Activated CD4-positive, alpha-beta T cell treated with anti-CD3 and anti-CD28 coated beads for 36 hours (primary cell): ENCODE measurements around the gene NGB. TPM values are rescaled to one million over a fixed set of nuclear protein-coding genes. Genes with fewer than 3 reads are reported as not detected.
A peak's percentile ranks its signal among the peaks of the same experiment; 100 is the strongest.

Source experiments
- ATAC-seq: fragments of 200-7000 bp; cut with Tn5 transposase; one replicate; pipeline ENCODE4 v1.10.0; 2021; ENCODE audit warnings: mild to moderate bottlenecking, moderate library complexity
- CTCF ChIA-PET: fragments of 350-600 bp; sonication (Branson Sonifier 250); formaldehyde crosslinking; loops from one replicate; lab custom pipeline; 2021; ENCODE audit warnings: antibody characterized with exemption; lab: Charles Lee
- POLR2A ChIA-PET: fragments of 350-600 bp; sonication (Branson Sonifier 250); formaldehyde crosslinking; loops from one replicate; lab custom pipeline; 2021; ENCODE audit warnings: antibody characterized with exemption, inconsistent platforms; lab: Charles Lee
- DNase-seq: peaks from one replicate; pipeline ENCODE4 v3.0.0-alpha.2; 2020
- H3K27ac Mint-ChIP-seq: one replicate; pipeline ENCODE4 v1.8.0; 2021; ENCODE audit warnings: mixed read lengths
- H3K27me3 Mint-ChIP-seq: one replicate; pipeline ENCODE4 v1.8.0; 2021; ENCODE audit warnings: mixed read lengths
- H3K36me3 Mint-ChIP-seq: one replicate; pipeline ENCODE4 v1.8.0; 2021; ENCODE audit warnings: low read depth, mixed read lengths
- H3K4me1 Mint-ChIP-seq: one replicate; pipeline ENCODE4 v1.8.0; 2021; ENCODE audit warnings: mixed read lengths
- H3K4me3 Mint-ChIP-seq: one replicate; pipeline ENCODE4 v1.8.0; 2021; ENCODE audit warnings: mild to moderate bottlenecking, moderate library complexity, mixed read lengths
- H3K9me3 Mint-ChIP-seq: one replicate; pipeline ENCODE4 v1.8.0; 2021; ENCODE audit warnings: low read depth, mixed read lengths
- intact Hi-C, 2 experiments: fragments of 100-400 bp; cut with DNase I in 1 of 2; cut with micrococcal nuclease in 1 of 2; formaldehyde crosslinking; loops; one replicate each; pipeline versions ENCODE4 v1.14.2 to v1.15.1; 2022 to 2024; cut with DNase I, micrococcal nuclease
- total RNA-seq, 2 experiments: library from RNA; stranded (reverse); gene quantifications; one replicate each; pipeline ENCODE4 v1.2.3, GENCODE V29; 2021

NGB gene
- total RNA-seq, 2 experiments from 2014 or later = not detected

GRCh38 chr14:77311217-77311616, 40.2 kb upstream of the NGB start:
- ChIA-PET POLR2A (no interaction called here), CTCF (interaction anchor here (7.1 kb wide), 1 partner anchor 11 kb away, joined by 176 read pairs; no protein-coding TSS in a partner anchor)
- Mint-ChIP-seq H3K27me3 (no peaks in the 10 kb centered on the region), H3K36me3 (no peaks in the 10 kb centered on the region), H3K4me3 (no peak overlapping the region), H3K9me3 (no peaks in the 10 kb centered on the region), H3K4me1 (no peaks in the 10 kb centered on the region), H3K27ac (no peak overlapping the region)
- DNase-seq (no peak), ATAC-seq (no peak)
- intact Hi-C loops = no loop called here

DNA sequence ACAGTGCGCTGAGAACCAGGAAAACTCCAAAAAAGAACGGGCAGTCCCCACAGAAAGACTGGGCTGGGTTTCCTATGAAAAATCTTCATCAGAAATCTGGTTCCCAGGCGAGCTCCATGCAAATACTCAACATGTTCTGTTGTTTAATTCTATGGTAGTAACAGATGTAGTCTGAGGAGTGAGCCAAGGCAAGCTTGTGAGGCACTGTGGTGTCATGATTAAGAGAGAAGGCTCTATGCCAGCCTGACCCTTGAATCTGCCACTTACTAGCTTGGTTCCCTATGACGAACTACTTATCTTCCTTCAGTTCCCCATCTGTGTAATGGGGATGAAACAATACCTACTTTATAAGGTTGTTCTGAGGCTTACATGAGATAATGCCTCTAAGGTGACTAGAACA, 39.0 kb upstream of the NGB start:
- ChIA-PET POLR2A (interaction anchor here (0.5 kb wide), 1 partner anchor 12 kb away, joined by 8 read pairs; no protein-coding TSS in a partner anchor), CTCF (interaction anchor here (1.7 to 2.0 kb wide), 2 partner anchors 11 to 20 kb away, joined by 5 read pairs; no protein-coding TSS in a partner anchor)
- ATAC-seq (no peak), DNase-seq (no peak)
- Mint-ChIP-seq H3K27me3 (no peaks in the 10 kb centered on the region), H3K9me3 (no peaks in the 10 kb centered on the region), H3K4me3 (no peak overlapping the region), H3K36me3 (no peaks in the 10 kb centered on the region), H3K27ac (no peak overlapping the region), H3K4me1 (no peaks in the 10 kb centered on the region)
- intact Hi-C loops = no loop called here

GRCh38 chr14:77309131-77309530, 38.1 kb upstream of the NGB start:
- CTCF ChIA-PET = interaction anchor here (1.7 to 2.0 kb wide), 2 partner anchors 11 to 19 kb away, joined by 5 read pairs; no protein-coding TSS in a partner anchor
- H3K27me3 Mint-ChIP-seq = no peaks in the 10 kb centered on the region

GRCh38 chr14:77306851-77307496, 36.0 kb upstream of the NGB start:
- Mint-ChIP-seq H3K27ac (no peak overlapping the region), H3K36me3 (peaks cover 3% of the 10 kb centered on the region), H3K4me1 (peaks cover 24% of the 10 kb centered on the region), H3K4me3 (no peak overlapping the region), H3K27me3 (no peaks in the 10 kb centered on the region), H3K9me3 (no peaks in the 10 kb centered on the region)
- intact Hi-C loops = loop anchor here in 1 of 2 experiments (10.0 kb wide), 1 partner anchor 342 kb away; no protein-coding TSS in a partner anchor
- no peak for DNase-seq
- ChIA-PET POLR2A (interaction anchor here (0.6 kb wide), 1 partner anchor 212 kb away, joined by 3 read pairs; no protein-coding TSS in a partner anchor), CTCF (interaction anchor here (0.7 to 2.9 kb wide), 6 partner anchors 8 to 316 kb away, joined by 3 to 39 read pairs (median 3); no protein-coding TSS in a partner anchor)
- ATAC-seq = no peak

More at GRCh38 chr14:77309131-77309530, 38.1 kb upstream of the NGB start:
- Mint-ChIP-seq H3K4me3 (no peak overlapping the region), H3K9me3 (no peaks in the 10 kb centered on the region), H3K27ac (no peak overlapping the region), H3K4me1 (peaks cover 6% of the 10 kb centered on the region), H3K36me3 (no peaks in the 10 kb centered on the region)
- intact Hi-C loops = loop anchor here in 1 of 2 experiments (10.0 kb wide), 1 partner anchor 344 kb away; no protein-coding TSS in a partner anchor
- POLR2A ChIA-PET = no interaction called here
- DNase-seq (no peak), ATAC-seq (no peak)

DNA sequence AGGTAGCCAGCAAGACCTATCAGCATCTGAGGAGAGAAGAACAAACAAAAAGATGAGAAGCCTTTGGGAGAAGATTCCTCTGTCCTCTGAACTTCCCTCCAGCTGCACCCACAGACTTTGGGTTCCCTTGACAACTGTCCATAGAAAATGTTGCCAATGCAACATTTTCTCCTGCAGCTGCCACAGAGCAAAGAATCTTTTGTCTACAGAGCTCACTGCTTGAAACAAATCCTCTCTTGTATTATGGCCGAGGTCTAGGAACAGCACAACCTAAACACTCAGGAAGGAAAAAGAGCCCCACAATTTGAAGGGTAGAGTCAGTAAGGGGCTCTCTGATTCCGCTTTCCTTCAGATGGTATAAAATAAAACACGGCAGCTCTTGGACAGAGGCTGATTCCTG, 35.4 kb upstream of the NGB start:
- no peaks in the 10 kb centered on the region for H3K27me3 Mint-ChIP-seq
- intact Hi-C loops = loop anchor here in 1 of 2 experiments (10.0 kb wide), 1 partner anchor 342 kb away; no protein-coding TSS in a partner anchor
- H3K9me3 Mint-ChIP-seq = no peaks in the 10 kb centered on the region
- H3K4me1 Mint-ChIP-seq = peaks cover 24% of the 10 kb centered on the region
- ATAC-seq = no peak
- DNase-seq = no peak
- H3K4me3 Mint-ChIP-seq = no peak overlapping the region
- no peak overlapping the region for H3K27ac Mint-ChIP-seq
- CTCF ChIA-PET = interaction anchor here (0.7 to 2.9 kb wide), 4 partner anchors 8 to 316 kb away, joined by 3 to 39 read pairs (median 3); no protein-coding TSS in a partner anchor
- POLR2A ChIA-PET = interaction anchor here (0.6 kb wide), 1 partner anchor 211 kb away, joined by 3 read pairs; no protein-coding TSS in a partner anchor
- H3K36me3 Mint-ChIP-seq = peaks cover 3% of the 10 kb centered on the region

GRCh38 chr14:77305696-77306095, 34.7 kb upstream of the NGB start:
- H3K4me1 Mint-ChIP-seq = peaks cover 24% of the 10 kb centered on the region
- intact Hi-C loops = loop anchor here in 1 of 2 experiments (10.0 kb wide), 1 partner anchor 341 kb away; no protein-coding TSS in a partner anchor
- H3K4me3 Mint-ChIP-seq = no peak overlapping the region
- no peaks in the 10 kb centered on the region for H3K27me3 Mint-ChIP-seq
- H3K36me3 Mint-ChIP-seq = peaks cover 3% of the 10 kb centered on the region
- ChIA-PET POLR2A (no interaction called here), CTCF (interaction anchor here (1.3 to 9.8 kb wide), 3 partner anchors 8 to 14 kb away, joined by 3 to 176 read pairs (median 39); no protein-coding TSS in a partner anchor)
- ATAC-seq = no peak
- no peak overlapping the region for H3K27ac Mint-ChIP-seq
- DNase-seq = no peak
- H3K9me3 Mint-ChIP-seq = no peaks in the 10 kb centered on the region

DNA sequence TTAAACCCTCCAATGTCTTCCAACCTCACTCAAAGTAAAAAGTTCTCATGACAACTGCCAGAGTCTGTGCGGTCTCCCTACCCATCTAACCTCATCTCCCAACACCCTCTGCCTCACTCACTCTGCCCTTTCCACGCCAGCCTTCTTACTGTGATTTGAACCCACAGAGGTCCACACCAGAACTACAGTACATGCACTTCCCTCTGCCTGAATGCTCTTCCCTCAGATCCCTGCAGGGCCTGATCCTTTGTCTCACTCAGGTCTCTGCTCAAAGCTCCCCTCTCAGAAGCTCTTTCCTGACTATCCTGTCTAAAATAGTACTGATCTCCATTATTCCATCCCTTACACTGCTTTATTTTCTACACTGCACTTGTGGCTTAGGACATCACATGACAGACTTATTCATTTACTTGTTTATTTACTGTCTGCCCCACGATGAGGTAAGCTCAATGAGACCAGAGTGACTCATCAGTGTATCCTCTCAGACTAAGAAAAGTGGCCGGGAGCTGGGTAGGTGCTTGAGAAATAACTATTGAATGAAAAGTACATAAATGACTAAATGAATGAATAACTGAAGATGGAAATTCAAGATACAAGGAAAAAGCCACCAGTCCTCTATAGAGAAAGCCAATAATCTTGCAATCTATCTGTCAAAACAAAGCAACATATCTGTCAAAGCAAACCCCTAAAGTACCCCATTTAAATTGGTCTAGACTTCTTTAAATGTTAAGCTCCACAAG, 32.6 kb upstream of the NGB start:
- peaks cover 24% of the 10 kb centered on the region for H3K4me1 Mint-ChIP-seq

DNA sequence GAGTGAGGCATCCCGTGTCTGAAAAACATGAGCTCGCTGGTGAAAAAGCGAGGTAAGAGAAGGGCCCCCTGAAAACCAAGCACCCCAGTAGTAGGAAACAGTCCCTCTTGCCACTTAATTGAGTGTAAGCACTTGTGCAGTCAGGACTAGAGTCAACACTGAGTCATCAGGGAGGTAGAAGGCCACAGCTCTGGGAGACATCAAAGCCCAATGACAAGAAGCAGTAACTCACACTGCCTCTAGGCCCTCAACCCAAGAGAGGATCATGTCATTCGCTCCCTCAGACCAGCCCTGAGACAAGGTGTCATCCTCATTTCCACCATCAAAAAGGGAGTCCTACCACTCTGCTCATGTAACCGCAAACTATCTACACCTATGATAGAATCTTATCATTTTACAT, 31.9 kb upstream of the NGB start:
- ChIA-PET CTCF (interaction anchor here (1.0 to 9.8 kb wide), 8 partner anchors 11 to 217 kb away, joined by 3 to 176 read pairs (median 5); partner anchors contain the start of genes GSTZ1, POMT2, SAMD15 and TMED8), POLR2A (interaction anchor here (0.7 kb wide), 2 partner anchors 212 to 799 kb away, joined by 3 to 4 read pairs; no protein-coding TSS in a partner anchor)
- H3K4me1 Mint-ChIP-seq = peaks cover 24% of the 10 kb centered on the region
- intact Hi-C loops = loop anchor here (1.0 to 10.0 kb wide), 13 partner anchors 13 to 404 kb away; partner anchors contain the start of genes POMT2 (in 2 of the 2), SAMD15 (in 2 of the 2), TMED8 (in 2 of the 2) and AHSA1 (in 1 of the 2)
- peak overlapping the region; percentile 88 for H3K27ac Mint-ChIP-seq
- no peaks in the 10 kb centered on the region for H3K27me3 Mint-ChIP-seq
- ATAC-seq (peak; percentile 97), DNase-seq (peak; percentile 78)
- no peak overlapping the region for H3K4me3 Mint-ChIP-seq
- H3K36me3 Mint-ChIP-seq = peaks cover 6% of the 10 kb centered on the region
- no peaks in the 10 kb centered on the region for H3K9me3 Mint-ChIP-seq

More for the DNA sequence above, 32.6 kb upstream of the NGB start:
- Mint-ChIP-seq H3K27ac (peak overlapping the region; percentile 88), H3K27me3 (no peaks in the 10 kb centered on the region), H3K9me3 (no peaks in the 10 kb centered on the region), H3K4me3 (no peak overlapping the region), H3K36me3 (peaks cover 3% of the 10 kb centered on the region)
- peak; percentile 74 for DNase-seq
- intact Hi-C loops = loop anchor here (1.0 to 10.0 kb wide), 13 partner anchors 13 to 404 kb away; partner anchors contain the start of genes POMT2 (in 2 of the 2), SAMD15 (in 2 of the 2), TMED8 (in 2 of the 2) and AHSA1 (in 1 of the 2)
- ChIA-PET POLR2A (interaction anchor here (2.2 kb wide), 1 partner anchor 17 kb away, joined by 8 read pairs; the partner anchor contains the start of genes GSTZ1 and POMT2), CTCF (interaction anchor here (0.7 to 9.8 kb wide), 12 partner anchors 11 to 438 kb away, joined by 3 to 176 read pairs (median 4); partner anchors contain the start of genes GSTZ1, POMT2, SAMD15 and TMED8)
- ATAC-seq = peak; percentile 67

DNA sequence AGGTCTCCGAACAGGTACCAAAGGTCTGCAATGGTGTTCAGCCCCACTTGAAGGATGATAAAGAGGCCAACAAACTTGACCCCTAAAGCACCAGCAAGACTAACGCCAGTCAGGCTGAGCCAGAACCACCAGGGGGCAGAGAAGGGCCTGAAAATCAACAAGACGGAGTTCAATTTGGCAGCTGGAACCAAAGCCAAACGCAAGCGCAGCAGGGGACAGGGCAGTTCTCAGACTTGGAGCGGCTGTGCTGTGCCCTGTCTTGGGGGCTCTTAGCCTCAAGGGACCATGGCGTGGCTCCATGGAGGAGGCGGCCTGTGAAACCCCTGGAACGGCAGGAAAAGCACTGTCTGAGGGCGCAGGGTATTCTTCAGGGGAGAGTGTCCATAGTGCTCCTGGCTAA, 30.1 kb upstream of the NGB start:
- CTCF ChIA-PET = interaction anchor here (0.7 to 9.8 kb wide), 8 partner anchors 13 to 463 kb away, joined by 3 to 176 read pairs (median 4); partner anchors contain the start of genes GSTZ1, POMT2, SAMD15 and TMED8
- Mint-ChIP-seq H3K27me3 (no peaks in the 10 kb centered on the region), H3K4me1 (peaks cover 24% of the 10 kb centered on the region), H3K36me3 (peaks cover 6% of the 10 kb centered on the region), H3K27ac (no peak overlapping the region), H3K9me3 (no peaks in the 10 kb centered on the region), H3K4me3 (no peak overlapping the region)
- intact Hi-C loops = loop anchor here (1.0 to 10.0 kb wide), 10 partner anchors 15 to 406 kb away; partner anchors contain the start of genes AHSA1 (in 1 of the 2), ALKBH1 (in 1 of the 2), SAMD15 (in 1 of the 2) and SLIRP (in 1 of the 2)
- POLR2A ChIA-PET = interaction anchor here (0.6 kb wide), 1 partner anchor 523 kb away, joined by 4 read pairs; no protein-coding TSS in a partner anchor
- DNase-seq (peak; percentile 84), ATAC-seq (no peak)

DNA sequence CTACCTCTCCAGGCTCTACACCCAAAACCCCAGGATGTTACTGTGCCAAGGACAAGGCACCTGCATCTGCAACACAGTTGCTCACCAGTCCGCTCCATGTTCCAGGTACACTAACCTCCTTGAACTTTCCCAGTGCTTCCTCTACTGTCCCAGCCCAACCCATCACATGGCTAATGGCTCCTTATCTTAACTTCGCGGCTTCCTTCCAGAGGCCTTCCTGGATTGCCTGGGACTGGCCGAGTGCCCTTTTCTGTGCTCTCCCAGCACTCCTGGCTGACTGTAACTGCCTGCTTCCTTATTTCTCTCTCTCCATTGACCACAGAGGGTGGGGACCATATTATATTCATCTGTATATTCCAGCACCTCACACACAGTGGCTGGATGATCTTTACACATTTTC, 28.8 kb upstream of the NGB start:
- H3K9me3 Mint-ChIP-seq = no peaks in the 10 kb centered on the region
- ChIA-PET CTCF (interaction anchor here (1.2 to 9.8 kb wide), 2 partner anchors 14 to 39 kb away, joined by 3 to 176 read pairs; no protein-coding TSS in a partner anchor), POLR2A (no interaction called here)
- no peak for DNase-seq
- intact Hi-C loops = loop anchor here (5.0 to 10.0 kb wide), 8 partner anchors 78 to 408 kb away; partner anchors contain the start of genes AHSA1 (in 1 of the 2), ALKBH1 (in 1 of the 2), SAMD15 (in 1 of the 2) and SLIRP (in 1 of the 2)
- no peak overlapping the region for H3K4me3 Mint-ChIP-seq
- H3K27me3 Mint-ChIP-seq = no peaks in the 10 kb centered on the region
- H3K4me1 Mint-ChIP-seq = peaks cover 24% of the 10 kb centered on the region
- no peak overlapping the region for H3K27ac Mint-ChIP-seq
- peaks cover 11% of the 10 kb centered on the region for H3K36me3 Mint-ChIP-seq
- no peak for ATAC-seq
